ENCODE measurements around the gene KCTD7. TPM values are rescaled to one million over a fixed set of nuclear protein-coding genes. Genes with fewer than 3 reads are reported as not detected.

The KCTD7 gene
- total RNA-seq = 14.5 TPM

DNA sequence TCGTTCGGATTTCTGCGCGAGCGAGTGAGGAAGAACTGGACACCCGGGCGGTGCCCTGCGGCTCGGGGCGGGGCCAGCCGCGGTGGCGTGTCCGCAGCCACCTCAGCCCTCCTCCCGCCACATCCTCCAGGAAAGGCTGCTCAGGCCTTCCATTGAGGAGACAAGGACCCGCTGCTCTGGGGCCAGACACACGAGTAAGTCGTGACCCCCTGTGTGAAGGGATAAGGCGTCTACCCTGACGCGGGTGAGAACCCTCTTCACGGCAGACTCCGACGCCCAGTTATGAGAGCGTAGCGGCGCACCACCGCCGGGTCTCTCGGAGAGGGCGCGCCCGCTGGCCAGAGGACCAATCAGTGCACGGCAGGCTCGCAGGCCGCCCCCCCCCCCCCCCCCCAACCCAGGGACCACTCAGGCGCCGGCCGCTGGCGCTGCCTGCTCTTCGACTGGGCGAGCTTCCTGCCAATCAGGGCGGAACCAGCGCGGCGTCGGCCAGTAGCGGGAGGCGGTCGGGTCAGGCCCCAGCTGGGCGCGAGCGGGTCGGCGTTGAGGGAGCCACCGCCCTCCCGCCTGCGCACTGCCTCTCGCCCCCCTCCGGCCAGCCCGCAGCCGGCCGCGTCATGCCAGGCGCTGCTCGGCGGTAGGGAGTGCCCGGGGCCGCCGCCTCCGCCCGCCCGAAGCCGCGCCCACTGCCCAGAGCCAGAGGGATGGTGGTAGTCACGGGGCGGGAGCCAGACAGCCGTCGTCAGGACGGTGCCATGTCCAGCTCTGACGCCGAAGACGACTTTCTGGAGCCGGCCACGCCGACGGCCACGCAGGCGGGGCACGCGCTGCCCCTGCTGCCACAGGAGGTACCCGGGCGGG is at the start of gene KCTD7:
Gene KCTD7 (plus strand): TSS at position 521 of the 861 bp plus-strand sequence. CDS start 184 bp downstream, at position 705.

Other genes with a start within 250 kb of the KCTD7 start
- gene RABGEF1, start 111.9 kb downstream of the KCTD7 start, total RNA-seq = 21.5 TPM

All from metanephros (tissue), 1 donor.